ENCODE measurements around the gene ABHD14A. TPM values are rescaled to one million over a fixed set of nuclear protein-coding genes. Genes with fewer than 3 reads are reported as not detected.

Gene ABHD14A
- total RNA-seq, 1 experiment from 2014 or later: 9.9 TPM

- DNase-seq (ENCODE audit: low read depth): no peak
Measured at GRCh38 chr3:51940648-51941462, 34.0 kb upstream of the ABHD14A start.

- DNase-seq (ENCODE audit: low read depth): no peak
Measured at GRCh38 chr3:51941463-51941797, 33.4 kb upstream of the ABHD14A start.

- DNase-seq (ENCODE audit: low read depth): peak; percentile 99
Measured at GRCh38 chr3:51941798-51942602, 32.9 kb upstream of the ABHD14A start, which contains the start of the genes PARP3 and RRP9. Gene PARP3, plus strand, starts transcription at chr3:51942363. Its CDS starts 993 bp downstream, at chr3:51943356. Gene RRP9, minus strand, starts transcription at chr3:51941904. Its CDS starts 37 bp downstream, at chr3:51941867.

GRCh38 chr3:51942603-51943450 is 32.0 kb upstream of the ABHD14A start:
- peak; percentile 64 for DNase-seq (ENCODE audit: low read depth)

- DNase-seq (ENCODE audit: low read depth): no peak
Measured at GRCh38 chr3:51943451-51944391, 31.1 kb upstream of the ABHD14A start.

- DNase-seq (ENCODE audit: low read depth): no peak
Measured at GRCh38 chr3:51944451-51945021, 30.3 kb upstream of the ABHD14A start.

- no peak for DNase-seq (ENCODE audit: low read depth)
Measured at GRCh38 chr3:51945031-51945840, 29.6 kb upstream of the ABHD14A start.

GRCh38 chr3:51945926-51946705 is 28.7 kb upstream of the ABHD14A start:
- no peak for DNase-seq (ENCODE audit: low read depth)

GRCh38 chr3:51946796-51947195 is 28.1 kb upstream of the ABHD14A start:
- no peak for DNase-seq (ENCODE audit: low read depth)

GRCh38 chr3:51947215-51947900 is 27.5 kb upstream of the ABHD14A start:
- DNase-seq (ENCODE audit: low read depth): no peak

- no peak for DNase-seq (ENCODE audit: low read depth)
Measured at GRCh38 chr3:51948016-51948580, 26.8 kb upstream of the ABHD14A start.

GRCh38 chr3:51949121-51949520 is 25.7 kb upstream of the ABHD14A start:
- DNase-seq (ENCODE audit: low read depth): no peak

- DNase-seq (ENCODE audit: low read depth): no peak
Measured at GRCh38 chr3:51950899-51951298, 24.0 kb upstream of the ABHD14A start.

- peak; percentile 57 for DNase-seq (ENCODE audit: low read depth)
Measured at GRCh38 chr3:51953445-51953844, 21.4 kb upstream of the ABHD14A start.

- DNase-seq (ENCODE audit: low read depth): no peak
Measured at GRCh38 chr3:51954105-51954504, 20.8 kb upstream of the ABHD14A start.

GRCh38 chr3:51954713-51955112 is 20.2 kb upstream of the ABHD14A start:
- no peak for DNase-seq (ENCODE audit: low read depth)

GRCh38 chr3:51955175-51955892 is 19.5 kb upstream of the ABHD14A start, which contains the start of gene GPR62:
Gene GPR62, plus strand, starts transcription at chr3:51955381. Its CDS starts 272 bp downstream, at chr3:51955653.
- no peak for DNase-seq (ENCODE audit: low read depth)

Measured in M059J (cell line).